Spleen (tissue), 11 donors: ENCODE results near the gene KANSL1. TPM values are rescaled to one million over a fixed set of nuclear protein-coding genes. Genes with fewer than 3 reads are reported as not detected.

Experiments used
- DNase-seq: peaks from one replicate; pipeline ENCODE4 v3.0.0-alpha.2; 2020
- H3K27ac ChIP-seq, 8 donors: fragments of 200-600 bp; sonication (generic) in 7 of 8; 1 replicate in 4 of 8; 2 replicates in 4 of 8; pipeline versions ENCODE4 v1.5.0 to v1.8.0; 2016 to 2021; ENCODE audit warnings: inconsistent platforms in 4 of 8, mild to moderate bottlenecking in 4 of 8, moderate library complexity in 1 of 8
- H3K27me3 ChIP-seq, 7 donors: fragments of 200-600 bp; sonication (generic) in 6 of 7; replicated peaks in 1 of 7; 1 replicate in 4 of 7; 2 replicates in 3 of 7; pipeline versions ENCODE4 v1.5.0 to v1.8.0; 2016 to 2021; ENCODE audit warnings: inconsistent platforms in 3 of 7, mild to moderate bottlenecking in 1 of 7
- H3K36me3 ChIP-seq, 6 donors: fragments of 200-600 bp; sonication (generic) in 5 of 6; 1 replicate in 4 of 6; 2 replicates in 2 of 6; pipeline versions ENCODE4 v1.5.0 to v1.8.0; 2016 to 2021; ENCODE audit warnings: inconsistent platforms in 2 of 6
- H3K4me1 ChIP-seq, 6 donors: fragments of 200-600 bp; sonication (generic) in 5 of 6; 1 replicate in 3 of 6; 2 replicates in 3 of 6; pipeline versions ENCODE4 v1.5.0 to v1.8.0; 2016 to 2021; ENCODE audit warnings: inconsistent platforms in 3 of 6
- H3K4me3 ChIP-seq, 8 donors: fragments of 200-600 bp; sonication (generic) in 7 of 8; 1 replicate in 4 of 8; 2 replicates in 4 of 8; pipeline versions ENCODE4 v1.5.0 to v1.8.0; 2016 to 2021; ENCODE audit warnings: inconsistent platforms in 4 of 8, mild to moderate bottlenecking in 4 of 8, moderate library complexity in 2 of 8
- H3K9me3 ChIP-seq, 8 donors: fragments of 200-600 bp; sonication (generic) in 7 of 8; 1 replicate in 4 of 8; 2 replicates in 4 of 8; pipeline versions ENCODE4 v1.5.0 to v1.8.0; 2016 to 2021; ENCODE audit warnings: inconsistent platforms in 4 of 8
- CTCF ChIP-seq, 11 experiments: fragments of 200-600 bp in 7 of 11; fragments of 450-650 bp in 4 of 11; sonication (generic) in 4 of 11; IDR thresholded peaks in 8 of 11; conservative IDR thresholded peaks in 3 of 11; 1 replicate in 7 of 11; 2 replicates in 4 of 11; pipeline versions ENCODE4 v1.4.0 to v1.8.0; 2016 to 2021; ENCODE audit warnings: antibody characterized with exemption in 11 of 11, inconsistent platforms in 4 of 11, mild to moderate bottlenecking in 1 of 11
- POLR2A ChIP-seq, 3 donors: fragments of 450-650 bp; IDR thresholded peaks; one replicate each; pipeline ENCODE4 v1.5.1; 2017; ENCODE audit warnings: antibody characterized with exemption in 3 of 3, mild to moderate bottlenecking in 1 of 3
- POLR2AphosphoS5 ChIP-seq, 3 donors: sonication (generic); formaldehyde crosslinking; IDR thresholded peaks; one replicate each; pipeline ENCODE4 v1.5.1; 2017; ENCODE audit warnings: antibody characterized with exemption in 3 of 3
- WGBS, 5 donors: extraction: QIAGEN DNeasy Blood & Tissue Kit in 3 of 5; methylation state at CpG; one replicate each; pipeline versions ENCODE4 v1.1.5 to v1.1.7; 2013 to 2018; 5-methylcytosine and 5-hydroxymethylcytosine counted together
- intact Hi-C: fragments of 100-400 bp; cut with DNase I; formaldehyde crosslinking; loops from one replicate; pipeline ENCODE4 v1.15.0; 2023; ENCODE audit warnings: low total_unique reads
- polyA plus RNA-seq, 3 donors: library from polyadenylated mRNA; stranded (reverse); fragments of 200-250 nt; gene quantifications; one replicate each; pipeline ENCODE4 v1.2.1, GENCODE V29; 2013
- total RNA-seq, 7 donors: library from RNA; depleted of rRNA in 3 of 7; stranded (reverse); fragments of >200 nt in 3 of 7; fragmentation: NEBNext Ultra II Directional in 4 of 7; extraction: Animal tissue kit (Norgen Biotek cat#: 25700) in 4 of 7; gene quantifications; one replicate each; pipeline versions ENCODE4 v1.1.0 to v1.2.1, GENCODE V29; 2016 to 2021
- donor health status: healthy with polysubstance abuse.
- donor health status: DM: no; HTN: no; CAD: no; lungs with moderate emphysema.
- donor health status: DM: no; HTN: no; CAD: no.
- donor health status: Bipolar disorder and iron deficiency.
- donor health status: healthy.
- donor health status: DM: no; HTN: no; CAD: no.
- donor health status: DM: yes; HTN: yes; CAD: no.

Gene KANSL1
- total and polyA plus RNA-seq, 10 donors = 10.9 to 173 (median 116) TPM

- Histone ChIP-seq H3K27me3 (no peaks in the 10 kb centered on the region), H3K27ac (no peak overlapping the region), H3K36me3 (no peaks in the 10 kb centered on the region), H3K9me3 (no peaks in the 10 kb centered on the region), H3K4me1 (peaks cover 0 to 10% (median 0%) of the 10 kb centered on the region in 6 donors), H3K4me3 (no peak overlapping the region)
- no peak for DNase-seq
- 78 to 91% (median 85%) methylated on average over 10 of the region's 10 CpGs for WGBS, 5 donors
- intact Hi-C loops = no loop called here
- TF ChIP-seq POLR2AphosphoS5 (IDR thresholded peaks at IDR 0.05) = no peak
- no peak for TF ChIP-seq CTCF (IDR thresholded peaks at IDR 0.05 in 8 of 11, conservative IDR thresholded peaks at IDR 0.05 in 3 of 11)
- no peak for TF ChIP-seq POLR2A (IDR thresholded peaks at IDR 0.05)
Measured at GRCh38 chr17:45992904-45993303, 200.3 kb downstream of the KANSL1 start.

- TF ChIP-seq POLR2A (IDR thresholded peaks at IDR 0.05) (no peak), POLR2AphosphoS5 (IDR thresholded peaks at IDR 0.05) (no peak), CTCF (IDR thresholded peaks at IDR 0.05 in 8 of 11, conservative IDR thresholded peaks at IDR 0.05 in 3 of 11) (no peak)
- 67 to 84% (median 73%) methylated on average over 6 of the region's 6 CpGs for WGBS, 5 donors
- Histone ChIP-seq H3K36me3 (no peaks in the 10 kb centered on the region), H3K4me1 (peaks cover 0 to 10% (median 0%) of the 10 kb centered on the region in 6 donors), H3K4me3 (no peak overlapping the region), H3K27me3 (no peaks in the 10 kb centered on the region), H3K9me3 (no peaks in the 10 kb centered on the region), H3K27ac (no peak overlapping the region)
- DNase-seq = no peak
- intact Hi-C loops = no loop called here
Measured at GRCh38 chr17:45992175-45992574, 201.1 kb downstream of the KANSL1 start.

GRCh38 chr17:45991341-45991740 lies 201.9 kb downstream of the KANSL1 start:
- intact Hi-C loops = no loop called here
- 80 to 89% (median 88%) methylated on average over 10 of the region's 10 CpGs for WGBS, 5 donors
- Histone ChIP-seq H3K27ac (no peak overlapping the region), H3K9me3 (no peaks in the 10 kb centered on the region), H3K36me3 (no peaks in the 10 kb centered on the region), H3K4me1 (peaks cover 0 to 10% (median 0%) of the 10 kb centered on the region in 6 donors), H3K27me3 (no peaks in the 10 kb centered on the region), H3K4me3 (no peak overlapping the region)
- no peak for TF ChIP-seq POLR2AphosphoS5 (IDR thresholded peaks at IDR 0.05)
- no peak for TF ChIP-seq POLR2A (IDR thresholded peaks at IDR 0.05)
- no peak for TF ChIP-seq CTCF (IDR thresholded peaks at IDR 0.05 in 8 of 11, conservative IDR thresholded peaks at IDR 0.05 in 3 of 11)
- no peak for DNase-seq

GRCh38 chr17:45990886-45991285 lies 202.3 kb downstream of the KANSL1 start:
- Histone ChIP-seq H3K4me3 (no peak overlapping the region), H3K9me3 (no peaks in the 10 kb centered on the region), H3K27ac (no peak overlapping the region), H3K4me1 (peaks cover 0 to 6% (median 0%) of the 10 kb centered on the region in 6 donors), H3K36me3 (no peaks in the 10 kb centered on the region), H3K27me3 (no peaks in the 10 kb centered on the region)
- 77 to 92% (median 88%) methylated on average over 6 of the region's 6 CpGs for WGBS, 5 donors
- no peak for TF ChIP-seq CTCF (IDR thresholded peaks at IDR 0.05 in 8 of 11, conservative IDR thresholded peaks at IDR 0.05 in 3 of 11)
- TF ChIP-seq POLR2A (IDR thresholded peaks at IDR 0.05) = no peak
- no peak for TF ChIP-seq POLR2AphosphoS5 (IDR thresholded peaks at IDR 0.05)
- DNase-seq = no peak
- intact Hi-C loops = no loop called here
